ENCODE data around the gene SMIM13. TPM values are rescaled to one million over a fixed set of nuclear protein-coding genes. Genes with fewer than 3 reads are reported as not detected.

The SMIM13 gene
- total RNA-seq, 4 donors from 2014 or later = 6.3 to 11.1 (median 9.6) TPM

DNA sequence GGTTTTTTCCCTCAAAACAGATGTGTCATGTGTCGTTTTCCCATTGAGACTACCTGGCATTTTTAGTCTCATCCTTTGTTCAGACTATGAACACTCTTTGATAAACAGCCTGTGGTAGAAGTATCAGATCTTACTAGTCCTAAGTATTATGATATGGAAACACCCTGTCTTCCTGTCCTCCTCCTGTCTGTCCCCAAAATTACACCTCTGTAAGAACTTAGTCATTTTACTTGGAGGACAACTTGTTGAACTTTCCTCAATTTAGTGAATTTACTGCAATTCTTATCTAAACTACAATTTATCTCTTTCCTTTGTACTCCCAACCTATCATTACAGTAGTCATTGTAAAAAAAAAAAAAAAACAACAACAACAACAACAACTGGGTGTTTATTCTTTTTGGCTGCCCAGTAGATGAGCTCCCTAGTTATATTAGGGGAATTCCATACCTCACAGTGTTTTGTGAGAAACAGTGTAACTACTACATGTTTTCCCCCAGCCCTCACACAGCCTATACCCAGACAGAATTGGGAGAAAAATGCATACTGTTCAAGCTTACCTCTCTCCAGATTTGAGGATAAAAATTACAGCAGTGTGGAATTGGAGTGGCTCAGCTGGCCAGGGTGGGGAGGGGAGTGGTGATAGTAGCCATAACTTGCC, 36.4 kb downstream of the SMIM13 start:
- TF ChIP-seq EP300 (IDR thresholded peaks at IDR 0.05) = no peak
- Histone ChIP-seq H3K4me3 (no peak overlapping the region), H3K27ac (no peak overlapping the region), H3K4me1 (peaks cover 0 to 5% (median 0%) of the 10 kb centered on the region in 4 donors), H3K27me3 (no peaks in the 10 kb centered on the region), H3K9me3 (no peaks in the 10 kb centered on the region), H3K36me3 (peaks cover 0 to 18% (median 0%) of the 10 kb centered on the region in 3 donors)
- no peak for DNase-seq (ENCODE audit: low spot score in 2 of 2)
- WGBS, 2 donors = 79 to 86% methylated on average over 1 of the region's 1 CpG

GRCh38 chr6:11130605-11131004, 37.0 kb downstream of the SMIM13 start:
- peaks cover 0 to 5% (median 0%) of the 10 kb centered on the region in 4 donors for H3K4me1 ChIP-seq
- peaks cover 0 to 23% (median 0%) of the 10 kb centered on the region in 3 donors for H3K36me3 ChIP-seq
- H3K27ac ChIP-seq = no peak overlapping the region
- DNase-seq (ENCODE audit: low spot score in 2 of 2) = no peak
- H3K27me3 ChIP-seq = no peaks in the 10 kb centered on the region
- TF ChIP-seq, protein P1, sequence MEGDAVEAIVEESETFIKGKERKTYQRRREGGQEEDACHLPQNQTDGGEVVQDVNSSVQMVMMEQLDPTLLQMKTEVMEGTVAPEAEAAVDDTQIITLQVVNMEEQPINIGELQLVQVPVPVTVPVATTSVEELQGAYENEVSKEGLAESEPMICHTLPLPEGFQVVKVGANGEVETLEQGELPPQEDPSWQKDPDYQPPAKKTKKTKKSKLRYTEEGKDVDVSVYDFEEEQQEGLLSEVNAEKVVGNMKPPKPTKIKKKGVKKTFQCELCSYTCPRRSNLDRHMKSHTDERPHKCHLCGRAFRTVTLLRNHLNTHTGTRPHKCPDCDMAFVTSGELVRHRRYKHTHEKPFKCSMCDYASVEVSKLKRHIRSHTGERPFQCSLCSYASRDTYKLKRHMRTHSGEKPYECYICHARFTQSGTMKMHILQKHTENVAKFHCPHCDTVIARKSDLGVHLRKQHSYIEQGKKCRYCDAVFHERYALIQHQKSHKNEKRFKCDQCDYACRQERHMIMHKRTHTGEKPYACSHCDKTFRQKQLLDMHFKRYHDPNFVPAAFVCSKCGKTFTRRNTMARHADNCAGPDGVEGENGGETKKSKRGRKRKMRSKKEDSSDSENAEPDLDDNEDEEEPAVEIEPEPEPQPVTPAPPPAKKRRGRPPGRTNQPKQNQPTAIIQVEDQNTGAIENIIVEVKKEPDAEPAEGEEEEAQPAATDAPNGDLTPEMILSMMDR (IDR thresholded peaks at IDR 0.05) = no peak
- no peaks in the 10 kb centered on the region for H3K9me3 ChIP-seq
- no peak overlapping the region for H3K4me3 ChIP-seq

- no peak for DNase-seq (ENCODE audit: low spot score in 2 of 2)
- Histone ChIP-seq H3K4me3 (no peak overlapping the region), H3K9me3 (no peaks in the 10 kb centered on the region), H3K36me3 (peaks cover 0 to 27% (median 0%) of the 10 kb centered on the region in 3 donors), H3K27me3 (no peaks in the 10 kb centered on the region), H3K4me1 (peaks cover 0 to 5% (median 0%) of the 10 kb centered on the region in 4 donors), H3K27ac (no peak overlapping the region)
- TF ChIP-seq, protein P1 (IDR thresholded peaks at IDR 0.05) = no peak
- TF ChIP-seq EP300 (IDR thresholded peaks at IDR 0.05) = no peak
- 89 to 90% methylated on average over 6 of the region's 6 CpGs for WGBS, 2 donors
Measured at GRCh38 chr6:11132194-11132888, 38.7 kb downstream of the SMIM13 start.

- 71 to 72% methylated on average over 5 of the region's 5 CpGs for WGBS, 2 donors
- H3K27ac ChIP-seq = no peak overlapping the region
- no peaks in the 10 kb centered on the region for H3K9me3 ChIP-seq
- H3K4me1 ChIP-seq = peaks cover 0 to 5% (median 0%) of the 10 kb centered on the region in 4 donors
- DNase-seq (ENCODE audit: low spot score in 2 of 2) = no peak
- H3K27me3 ChIP-seq = no peaks in the 10 kb centered on the region
- H3K4me3 ChIP-seq = no peak overlapping the region
- no peak for TF ChIP-seq EP300 (IDR thresholded peaks at IDR 0.05)
- no peak for TF ChIP-seq POLR2A (IDR thresholded peaks at IDR 0.05)
- TF ChIP-seq, protein P1 (IDR thresholded peaks at IDR 0.05) = no peak
- peaks cover 0 to 20% (median 0%) of the 10 kb centered on the region in 3 donors for H3K36me3 ChIP-seq
Measured at GRCh38 chr6:11133281-11133680, 39.6 kb downstream of the SMIM13 start.

DNA sequence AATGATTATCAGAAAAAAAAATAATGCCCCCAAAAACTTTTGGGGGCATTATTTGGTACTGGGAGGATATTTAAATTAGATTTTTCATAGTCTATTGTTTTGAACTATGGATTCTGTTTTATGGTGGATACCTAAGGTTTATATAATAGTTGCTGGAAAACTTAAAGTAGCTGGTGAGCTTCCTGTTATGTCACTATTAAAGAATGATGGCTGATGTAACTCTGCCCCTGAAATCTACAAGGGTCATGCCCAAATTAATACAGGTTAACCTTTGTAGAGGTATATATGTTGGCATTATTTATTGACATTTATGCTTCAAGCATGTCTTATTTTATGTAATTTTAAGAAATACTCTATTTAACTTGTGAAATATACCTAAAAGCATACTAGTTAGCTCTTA, 43.2 kb downstream of the SMIM13 start:
- H3K27me3 ChIP-seq = no peaks in the 10 kb centered on the region
- no peak for TF ChIP-seq POLR2A (IDR thresholded peaks at IDR 0.05)
- TF ChIP-seq, protein P1 (IDR thresholded peaks at IDR 0.05) = no peak
- no peak for TF ChIP-seq EP300 (IDR thresholded peaks at IDR 0.05)

More for the DNA sequence above, 43.2 kb downstream of the SMIM13 start:
- no peaks in the 10 kb centered on the region for H3K9me3 ChIP-seq
- no peak overlapping the region for H3K4me3 ChIP-seq
- peaks cover 0 to 20% (median 0%) of the 10 kb centered on the region in 3 donors for H3K36me3 ChIP-seq
- no peaks in the 10 kb centered on the region for H3K4me1 ChIP-seq
- DNase-seq (ENCODE audit: low spot score in 2 of 2) = no peak
- no peak overlapping the region for H3K27ac ChIP-seq
